ENCODE measurements around the gene TIE1.

The TIE1 gene

GRCh38 chr1:43274125-43274803, 26.5 kb upstream of the TIE1 start:
- no peak for DNase-seq

- DNase-seq = no peak
These were observed 26.0 kb upstream of the TIE1 start for GRCh38 chr1:43274804-43275180.

- no peak for DNase-seq
These were observed 24.8 kb upstream of the TIE1 start for GRCh38 chr1:43275826-43276620.

- DNase-seq = no peak
These were observed 24.1 kb upstream of the TIE1 start for GRCh38 chr1:43276673-43277072.

- no peak for DNase-seq
These were observed 23.5 kb upstream of the TIE1 start for GRCh38 chr1:43277116-43277876.

- DNase-seq = no peak
These were observed 21.6 kb upstream of the TIE1 start for GRCh38 chr1:43279161-43279560.

GRCh38 chr1:43279666-43280065, 21.1 kb upstream of the TIE1 start:
- no peak for DNase-seq

- DNase-seq = no peak
These were observed 20.1 kb upstream of the TIE1 start for GRCh38 chr1:43280692-43281091.

- DNase-seq = no peak
These were observed 18.3 kb upstream of the TIE1 start for GRCh38 chr1:43282220-43283195.

- DNase-seq = no peak
These were observed 16.7 kb upstream of the TIE1 start for GRCh38 chr1:43284065-43284464.

- no peak for DNase-seq
These were observed 16.2 kb upstream of the TIE1 start for GRCh38 chr1:43284546-43285110.

GRCh38 chr1:43285269-43285990, 15.4 kb upstream of the TIE1 start, which contains the start of gene C1orf210:
Gene C1orf210 (minus strand): TSS chr1:43285581. CDS start chr1:43283270, 2,311 bp downstream.
- DNase-seq = no peak

- DNase-seq = no peak
These were observed 14.7 kb upstream of the TIE1 start for GRCh38 chr1:43286115-43286514.

- DNase-seq = no peak
These were observed 14.2 kb upstream of the TIE1 start for GRCh38 chr1:43286533-43286932.

GRCh38 chr1:43288058-43288784, 12.6 kb upstream of the TIE1 start:
- DNase-seq = peak in 1 of 2 experiments; percentile 26

- DNase-seq = no peak
These were observed 11.7 kb upstream of the TIE1 start for GRCh38 chr1:43288785-43289706.

- DNase-seq = no peak
These were observed 8.6 kb upstream of the TIE1 start for GRCh38 chr1:43292216-43292615.

- DNase-seq = no peak
These were observed 8.1 kb upstream of the TIE1 start for GRCh38 chr1:43292679-43293078.

GRCh38 chr1:43293176-43293575, 7.6 kb upstream of the TIE1 start:
- no peak for DNase-seq
